Upper lobe of left lung (tissue), 4 donors: ENCODE results near the gene ZNF606.

Experiments used
- EP300 ChIP-seq, 4 donors: sonication (generic); formaldehyde crosslinking; IDR thresholded peaks; one replicate each; pipeline ENCODE4 v1.5.1; 2017; ENCODE audit warnings: antibody characterized with exemption in 4 of 4, control low read depth in 2 of 4
- POLR2A ChIP-seq, 4 donors: fragments of 450-650 bp; IDR thresholded peaks; one replicate each; pipeline ENCODE4 v1.5.1; 2016 to 2017; ENCODE audit warnings: antibody characterized with exemption in 4 of 4, mild to moderate bottlenecking in 2 of 4
- POLR2AphosphoS5 ChIP-seq, 2 donors: sonication (generic); formaldehyde crosslinking; IDR thresholded peaks; one replicate each; pipeline ENCODE4 v1.5.1; 2017; ENCODE audit warnings: antibody characterized with exemption in 2 of 2
- TF ChIP-seq, protein P1 (sequence below), 6 experiments: fragments of 450-650 bp in 4 of 6; fragments of 200-600 bp in 2 of 6; sonication (generic) in 2 of 6; IDR thresholded peaks; one replicate each; pipeline ENCODE4 v1.5.1; 2016 to 2019; ENCODE audit warnings: antibody characterized with exemption in 6 of 6

GRCh38 chr19:57935731-57936130, 66.9 kb downstream of the ZNF606 start:
- TF ChIP-seq, protein P1, sequence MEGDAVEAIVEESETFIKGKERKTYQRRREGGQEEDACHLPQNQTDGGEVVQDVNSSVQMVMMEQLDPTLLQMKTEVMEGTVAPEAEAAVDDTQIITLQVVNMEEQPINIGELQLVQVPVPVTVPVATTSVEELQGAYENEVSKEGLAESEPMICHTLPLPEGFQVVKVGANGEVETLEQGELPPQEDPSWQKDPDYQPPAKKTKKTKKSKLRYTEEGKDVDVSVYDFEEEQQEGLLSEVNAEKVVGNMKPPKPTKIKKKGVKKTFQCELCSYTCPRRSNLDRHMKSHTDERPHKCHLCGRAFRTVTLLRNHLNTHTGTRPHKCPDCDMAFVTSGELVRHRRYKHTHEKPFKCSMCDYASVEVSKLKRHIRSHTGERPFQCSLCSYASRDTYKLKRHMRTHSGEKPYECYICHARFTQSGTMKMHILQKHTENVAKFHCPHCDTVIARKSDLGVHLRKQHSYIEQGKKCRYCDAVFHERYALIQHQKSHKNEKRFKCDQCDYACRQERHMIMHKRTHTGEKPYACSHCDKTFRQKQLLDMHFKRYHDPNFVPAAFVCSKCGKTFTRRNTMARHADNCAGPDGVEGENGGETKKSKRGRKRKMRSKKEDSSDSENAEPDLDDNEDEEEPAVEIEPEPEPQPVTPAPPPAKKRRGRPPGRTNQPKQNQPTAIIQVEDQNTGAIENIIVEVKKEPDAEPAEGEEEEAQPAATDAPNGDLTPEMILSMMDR (IDR thresholded peaks at IDR 0.05), result no peak
- no peak for TF ChIP-seq EP300 (IDR thresholded peaks at IDR 0.05)
- TF ChIP-seq POLR2A (IDR thresholded peaks at IDR 0.05), result no peak
- TF ChIP-seq POLR2AphosphoS5 (IDR thresholded peaks at IDR 0.05), result no peak
